GM19324 (cell line): ENCODE results near the gene STX18.
A peak's percentile ranks its signal among the peaks of the same experiment; 100 is the strongest.

Experiments
- ATAC-seq: cut with Tn5 transposase; IDR thresholded peaks from one replicate; pipeline ENCODE4 v1.9.1; 2021; ENCODE audit warnings: mild to moderate bottlenecking, moderate library complexity; ENCODE audit not compliant: unreplicated experiment, low FRiP score

The STX18 gene

DNA sequence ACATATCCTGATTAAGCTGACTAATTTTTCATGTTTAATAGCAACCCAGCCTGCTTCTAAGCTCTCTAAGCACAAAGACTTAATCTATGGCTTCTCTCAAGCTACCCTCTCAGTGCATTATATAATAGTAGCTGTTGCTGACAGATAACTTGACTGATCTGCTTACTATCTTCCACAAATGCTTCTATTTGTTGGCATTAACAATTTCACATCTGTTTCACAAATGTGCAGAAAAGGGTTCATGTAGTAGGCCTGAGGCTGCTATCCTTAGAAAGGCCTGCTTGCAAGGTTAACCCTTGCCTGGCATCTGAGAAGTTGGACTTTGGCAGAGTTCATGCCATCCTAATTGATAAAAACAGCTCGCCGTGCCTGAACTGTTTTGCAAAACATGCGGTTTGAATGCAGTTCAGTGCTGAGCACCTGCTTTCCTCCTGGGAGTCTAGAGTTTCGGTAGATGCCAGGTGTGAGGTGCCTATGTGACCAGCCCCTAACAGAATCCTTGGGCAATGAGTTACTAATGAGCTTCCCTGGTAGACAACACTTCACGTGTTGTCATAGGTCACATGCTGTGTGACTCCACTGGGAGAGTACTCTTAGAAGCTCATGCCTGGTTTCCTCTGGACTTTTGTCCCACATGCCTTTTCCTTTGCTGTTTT lies 86.5 kb downstream of the STX18 start:
- peak; percentile 96 for ATAC-seq

DNA sequence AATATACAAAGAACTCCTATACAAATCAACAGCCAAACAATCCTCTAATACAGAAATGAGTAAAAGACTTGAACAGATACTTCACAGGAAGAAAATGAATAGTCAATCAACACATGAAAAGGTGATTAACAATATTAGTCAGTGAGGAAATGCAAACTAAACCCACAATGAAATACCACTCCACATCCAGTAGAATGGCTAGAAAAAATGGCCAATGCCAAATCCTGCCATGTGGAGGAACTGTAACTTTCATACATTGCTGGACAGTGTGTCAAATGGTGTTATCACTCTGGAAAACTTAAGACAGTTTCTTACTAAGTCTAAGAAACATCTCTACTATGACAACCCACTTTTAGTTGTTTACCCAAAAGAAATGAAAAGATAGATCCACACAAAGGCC lies 95.4 kb downstream of the STX18 start:
- no peak for ATAC-seq

DNA sequence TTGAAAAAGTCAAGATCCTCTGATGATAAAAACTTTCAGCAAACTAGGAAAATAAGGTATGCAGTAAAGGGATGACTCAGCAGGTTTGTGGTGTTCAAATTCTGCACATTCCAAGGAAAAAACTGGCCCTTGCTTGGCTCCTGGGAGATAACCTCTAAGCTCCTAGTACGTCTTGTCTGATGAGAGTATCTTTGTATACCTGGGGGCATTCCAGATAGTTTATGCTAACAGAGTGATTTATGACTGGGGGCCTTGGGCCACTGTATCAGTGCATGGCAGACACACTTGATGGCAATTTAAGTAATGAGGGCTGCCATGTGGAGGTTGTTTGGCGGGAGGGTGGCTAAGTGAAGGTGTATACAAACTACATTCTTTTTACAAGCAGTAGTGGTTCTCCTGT lies 98.0 kb downstream of the STX18 start:
- no peak for ATAC-seq

DNA sequence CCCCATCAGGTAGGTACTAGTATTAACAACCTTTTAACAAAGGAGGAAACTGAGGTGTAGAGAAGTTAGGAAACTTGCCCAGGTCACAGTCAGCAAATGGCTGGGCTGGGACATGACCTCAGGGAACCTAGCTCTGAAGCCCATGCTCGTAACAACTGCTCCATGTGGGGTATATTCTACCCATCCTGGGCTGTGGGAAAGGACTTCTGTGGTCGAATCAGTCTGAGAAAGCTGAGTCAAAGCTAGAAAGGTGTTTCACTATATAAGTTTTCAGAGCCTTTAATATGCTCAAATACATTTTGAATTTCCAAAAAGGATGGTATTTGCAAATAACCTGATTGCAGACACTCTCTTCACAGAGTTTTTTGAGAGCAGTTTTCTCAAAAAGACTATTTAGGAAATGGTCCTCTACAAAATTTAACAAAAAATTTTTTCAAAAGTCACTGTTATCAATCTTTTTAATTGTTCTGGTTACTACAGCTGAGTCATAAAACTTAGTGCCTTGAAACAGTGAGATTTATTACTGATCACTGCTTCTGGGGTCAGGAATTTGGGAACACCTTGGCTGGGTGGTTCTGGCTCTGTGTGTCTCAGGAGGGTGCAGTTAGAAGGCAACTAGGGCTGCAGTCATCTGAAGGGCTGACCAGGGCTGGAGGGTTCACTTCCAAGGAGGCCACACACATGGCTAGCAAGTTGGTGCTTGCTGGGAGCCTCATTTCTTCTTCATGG lies 101.4 kb downstream of the STX18 start:
- ATAC-seq = no peak

DNA sequence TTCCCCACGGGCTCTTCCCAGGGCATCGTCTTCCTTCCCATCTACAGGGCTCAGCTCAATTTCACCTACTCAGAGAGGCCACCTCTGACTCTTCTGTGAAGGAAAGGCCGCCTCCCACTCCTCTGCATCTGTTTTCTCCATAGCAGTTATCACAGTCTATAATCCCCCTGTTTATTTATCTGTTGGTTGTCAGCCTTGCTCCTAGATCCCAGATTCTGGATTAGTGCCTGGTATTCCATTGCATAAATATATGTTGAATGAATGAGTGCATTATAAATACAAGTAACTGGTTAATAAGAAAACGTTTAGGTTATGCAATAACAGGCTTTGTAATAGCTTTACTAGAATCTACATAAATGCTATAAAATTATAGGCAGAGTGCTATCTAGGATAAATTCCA lies 102.1 kb downstream of the STX18 start:
- ATAC-seq = no peak

DNA sequence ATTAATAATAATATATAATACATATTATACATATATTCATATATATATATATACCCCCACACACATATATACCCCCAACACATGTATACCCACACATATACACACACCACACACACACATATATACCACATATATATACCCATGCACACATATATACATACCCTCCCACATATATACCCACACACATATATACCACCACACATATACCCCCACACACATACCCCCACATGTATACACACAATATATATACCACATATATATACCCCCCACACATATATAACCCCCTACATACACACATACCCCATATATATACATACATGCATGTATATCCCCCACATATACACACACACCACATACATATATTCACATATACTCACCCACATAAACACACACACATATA lies 103.0 kb downstream of the STX18 start:
- ATAC-seq = no peak

DNA sequence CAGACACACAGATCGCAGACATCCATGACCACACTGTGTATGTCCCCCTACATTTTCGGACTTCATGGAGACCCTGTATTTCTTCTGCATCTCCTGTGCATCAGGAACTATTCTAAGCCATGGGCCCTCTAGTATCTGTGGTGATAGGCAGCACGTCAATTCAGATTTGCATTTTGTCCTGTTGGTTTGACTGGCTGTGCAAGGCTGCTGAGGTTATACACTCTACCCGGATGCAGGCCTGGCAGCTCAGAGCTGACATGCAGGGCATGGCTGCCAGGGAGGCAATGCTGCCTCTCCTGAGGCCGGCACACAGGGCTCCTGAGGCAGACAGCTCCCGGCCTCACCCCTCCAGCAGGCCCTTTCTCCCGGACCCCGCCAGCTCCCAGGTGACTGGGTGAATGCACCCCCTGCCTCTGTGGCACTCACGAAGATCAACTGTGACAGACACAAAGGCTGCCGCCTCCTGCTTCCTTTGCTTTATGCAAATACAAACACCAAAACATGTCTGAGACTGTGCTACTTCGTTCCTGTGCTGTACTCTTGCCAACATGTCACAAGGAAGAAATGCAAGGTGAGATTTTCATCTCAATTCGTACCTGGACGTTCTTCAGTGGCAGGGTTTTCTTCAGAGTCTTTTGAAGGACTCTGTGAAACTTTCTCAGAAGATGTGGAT lies 103.9 kb downstream of the STX18 start:
- no peak for ATAC-seq

DNA sequence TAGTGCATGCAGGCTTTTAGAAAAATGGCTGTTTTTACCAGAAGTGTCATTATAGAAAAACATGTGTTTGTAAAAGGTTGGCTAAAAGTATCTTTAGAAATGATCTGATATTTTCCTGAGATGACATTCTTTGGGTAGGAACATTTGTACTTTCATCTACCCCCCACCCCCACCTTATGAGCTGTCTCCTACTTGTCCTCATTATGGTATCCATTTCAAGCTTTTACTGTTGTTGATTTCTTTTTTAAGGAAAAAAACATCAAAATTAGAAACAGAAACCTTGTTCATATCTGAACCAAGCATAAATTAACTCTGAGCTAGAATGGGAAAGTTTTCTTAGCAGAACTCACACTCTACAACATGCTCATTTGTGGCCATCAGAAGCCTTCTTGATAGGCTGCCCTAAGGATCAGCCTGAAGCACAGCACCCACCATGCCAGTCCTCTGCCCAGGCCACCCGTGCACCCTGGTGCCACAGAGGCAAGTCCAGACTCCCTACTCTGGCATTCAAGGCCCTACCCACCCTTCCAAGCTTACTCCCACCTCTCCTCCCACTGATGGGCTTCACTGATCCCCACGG lies 105.5 kb downstream of the STX18 start:
- no peak for ATAC-seq

DNA sequence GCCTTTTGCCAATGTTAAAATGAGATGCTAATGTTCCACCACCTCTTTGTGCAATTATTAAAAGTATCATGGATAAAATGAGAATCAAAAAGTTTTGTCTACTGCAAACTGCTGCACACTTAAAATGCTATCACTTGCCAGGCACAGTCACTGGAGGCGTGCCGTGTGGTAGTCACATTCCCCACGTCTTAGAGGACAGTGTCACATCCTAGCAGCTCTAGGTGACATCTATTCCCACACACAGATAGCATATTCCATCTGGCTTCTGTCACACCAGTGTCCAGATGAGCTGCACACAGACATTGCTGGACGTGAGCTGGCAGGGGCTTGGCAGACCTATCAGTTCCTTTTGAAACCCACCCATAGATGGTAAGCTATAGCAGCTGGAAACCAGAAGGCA lies 107.9 kb downstream of the STX18 start:
- no peak for ATAC-seq

DNA sequence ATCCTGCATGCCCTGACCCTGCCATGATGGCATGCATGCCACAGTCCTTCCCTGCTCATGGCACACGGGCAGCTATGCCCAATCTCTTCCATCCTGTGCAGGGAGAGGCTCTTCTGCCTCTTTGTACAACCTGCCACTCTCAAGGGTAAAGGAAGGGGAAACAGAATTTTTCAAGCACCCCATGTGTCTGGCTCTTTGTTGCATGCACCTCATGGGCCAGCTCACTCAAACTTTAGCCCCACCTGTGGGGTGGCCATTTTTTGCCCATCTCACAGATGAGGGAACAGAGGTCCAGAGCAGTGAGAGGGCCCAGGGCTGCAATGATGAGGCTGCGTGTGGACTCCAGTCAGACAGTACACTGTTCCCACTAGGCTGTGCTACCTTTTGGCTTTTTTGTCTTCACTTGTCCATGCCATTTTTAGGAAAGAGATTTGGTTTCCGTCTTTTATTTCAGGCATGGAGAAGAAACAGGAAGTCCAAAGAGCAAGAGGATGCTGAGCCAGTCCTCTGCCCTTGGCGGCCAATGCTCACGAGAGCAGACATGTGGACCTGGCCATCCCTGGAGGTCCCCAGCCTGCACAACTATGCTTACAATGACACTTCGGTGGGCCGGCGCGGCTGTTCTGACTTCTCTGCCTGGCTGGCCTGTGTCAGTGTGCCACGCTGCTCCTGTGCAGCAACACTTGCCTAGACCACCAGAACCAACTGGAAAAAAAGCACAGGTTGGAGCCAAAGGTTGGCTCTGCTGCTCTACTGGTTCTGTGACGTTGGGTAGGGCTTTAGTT lies 109.3 kb downstream of the STX18 start:
- no peak for ATAC-seq

DNA sequence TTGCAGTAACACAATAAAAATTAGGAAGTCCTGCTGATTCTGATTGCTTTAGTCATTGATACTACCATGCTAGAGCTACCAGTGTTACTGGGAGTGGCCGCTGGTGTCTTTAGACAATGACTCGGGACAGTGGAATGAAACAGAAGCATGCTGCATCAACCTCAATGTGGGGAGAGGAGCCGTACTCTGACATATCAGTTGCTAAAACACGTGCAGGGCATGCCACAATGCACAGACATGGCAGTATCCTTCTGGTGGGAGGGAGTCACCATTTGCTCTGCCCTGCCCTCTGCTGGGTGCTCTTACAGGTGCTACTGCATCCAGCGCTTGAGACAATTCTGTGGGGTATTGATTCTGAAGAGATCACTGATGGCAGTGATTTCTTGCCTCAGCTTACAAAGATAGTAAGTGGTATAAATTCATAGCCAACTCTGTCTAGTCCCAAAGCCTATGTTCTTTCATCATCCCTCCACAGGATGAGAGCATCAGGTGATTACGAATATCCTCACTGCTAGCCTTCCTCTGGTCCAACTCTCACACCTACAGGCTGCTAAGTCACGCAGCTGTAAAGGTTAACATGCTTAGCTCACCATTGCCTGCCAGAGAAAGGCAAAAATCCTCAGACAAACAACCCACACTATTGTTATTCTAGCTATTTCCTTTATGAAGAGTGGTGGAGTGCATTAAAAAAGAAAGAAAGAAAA lies 111.2 kb downstream of the STX18 start:
- peak; percentile 67 for ATAC-seq

DNA sequence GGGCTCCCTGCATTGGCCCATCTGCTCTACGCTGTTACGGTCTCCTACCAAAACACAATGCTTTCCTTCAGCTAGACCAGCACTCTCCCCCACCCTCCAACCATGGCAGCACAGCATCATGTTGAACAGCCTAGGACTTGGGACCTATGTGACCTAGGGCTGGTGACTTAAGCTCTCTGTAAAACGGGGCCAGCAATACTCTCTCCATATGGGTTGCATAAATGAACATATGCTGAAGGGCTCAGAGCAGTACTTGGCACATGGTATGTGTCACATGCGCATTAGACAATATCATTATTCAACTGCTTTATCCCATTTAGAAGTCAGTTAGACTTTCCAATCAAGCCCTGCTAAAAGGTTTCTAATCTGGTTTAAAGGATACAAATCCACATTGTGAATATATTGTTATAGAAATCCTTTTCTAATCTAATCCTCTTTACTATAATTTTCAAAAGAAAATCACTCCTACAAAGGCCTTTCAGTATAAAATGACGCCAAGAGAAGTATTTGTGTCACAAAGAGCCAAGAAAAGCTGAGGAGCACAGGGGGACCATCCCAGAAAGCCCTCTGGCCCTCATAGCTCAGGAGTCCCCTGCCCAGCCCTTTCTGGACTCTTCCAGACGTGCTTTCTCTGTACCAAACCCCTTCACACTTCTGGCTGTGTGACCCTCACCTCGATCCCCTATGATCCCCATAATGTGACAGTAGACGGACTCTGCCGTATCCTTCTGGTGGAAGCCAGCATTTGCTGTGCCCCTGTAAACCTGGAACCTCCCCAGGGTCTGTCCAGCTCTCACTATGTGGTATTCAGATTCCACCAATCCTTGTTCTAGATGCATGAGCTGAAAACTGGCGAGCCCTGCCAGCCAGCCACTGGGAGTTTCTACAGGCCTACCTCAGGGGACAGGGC lies 112.6 kb downstream of the STX18 start:
- ATAC-seq = no peak

DNA sequence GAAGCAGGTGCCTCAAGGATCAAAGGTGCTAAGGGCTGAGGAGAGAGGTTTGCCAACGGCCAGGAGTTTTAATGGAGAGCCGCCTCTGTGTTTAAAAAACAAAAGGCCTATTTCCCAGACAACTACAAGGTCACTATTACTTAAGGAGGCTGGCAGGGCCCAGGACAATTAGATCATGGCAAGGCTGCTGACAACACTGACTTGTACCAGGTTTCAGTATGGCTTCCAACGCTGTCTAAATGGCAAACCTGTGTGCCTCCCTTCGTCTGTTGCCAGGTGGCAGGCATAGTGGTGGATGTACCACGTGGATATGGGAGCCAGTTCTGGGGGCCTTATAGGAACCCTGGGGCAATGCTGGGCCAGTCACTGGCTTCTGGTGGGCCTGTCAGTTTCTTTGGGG lies 114.0 kb downstream of the STX18 start:
- no peak for ATAC-seq

DNA sequence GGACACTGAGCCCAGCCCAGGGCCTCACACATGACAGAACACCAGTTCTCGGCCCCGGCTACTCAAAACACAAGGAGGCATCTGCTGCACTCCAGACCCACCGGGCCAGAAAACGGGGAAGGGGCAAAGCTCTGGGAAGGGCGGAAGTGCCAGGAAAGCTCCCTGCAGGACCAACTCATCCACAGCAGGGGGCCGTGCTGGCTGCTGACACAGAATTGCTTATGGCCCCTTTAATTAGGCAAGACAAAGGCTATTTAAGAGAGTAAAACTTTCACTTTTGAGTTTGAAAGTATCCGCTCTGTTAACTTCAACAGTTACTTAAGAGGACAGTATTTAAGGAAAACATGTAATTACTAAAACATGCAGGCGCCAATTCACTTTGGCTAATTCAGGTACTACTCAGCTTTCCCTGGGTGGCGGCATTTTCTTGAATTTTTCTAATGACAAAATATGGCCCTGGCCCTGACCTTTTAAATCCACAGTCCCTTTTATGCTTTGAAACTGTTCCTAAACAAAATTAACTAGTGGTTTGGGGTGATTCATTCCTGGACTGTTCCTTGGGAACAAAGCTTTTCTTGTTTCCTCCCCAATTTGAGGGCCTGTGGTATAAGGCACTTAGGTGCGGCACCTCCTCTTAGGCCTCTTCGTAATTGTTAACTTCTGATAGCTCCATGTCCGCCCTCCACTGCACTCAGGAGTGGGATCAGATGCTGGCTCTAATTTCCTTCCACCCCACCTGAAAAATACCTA lies 114.6 kb downstream of the STX18 start:
- no peak for ATAC-seq

DNA sequence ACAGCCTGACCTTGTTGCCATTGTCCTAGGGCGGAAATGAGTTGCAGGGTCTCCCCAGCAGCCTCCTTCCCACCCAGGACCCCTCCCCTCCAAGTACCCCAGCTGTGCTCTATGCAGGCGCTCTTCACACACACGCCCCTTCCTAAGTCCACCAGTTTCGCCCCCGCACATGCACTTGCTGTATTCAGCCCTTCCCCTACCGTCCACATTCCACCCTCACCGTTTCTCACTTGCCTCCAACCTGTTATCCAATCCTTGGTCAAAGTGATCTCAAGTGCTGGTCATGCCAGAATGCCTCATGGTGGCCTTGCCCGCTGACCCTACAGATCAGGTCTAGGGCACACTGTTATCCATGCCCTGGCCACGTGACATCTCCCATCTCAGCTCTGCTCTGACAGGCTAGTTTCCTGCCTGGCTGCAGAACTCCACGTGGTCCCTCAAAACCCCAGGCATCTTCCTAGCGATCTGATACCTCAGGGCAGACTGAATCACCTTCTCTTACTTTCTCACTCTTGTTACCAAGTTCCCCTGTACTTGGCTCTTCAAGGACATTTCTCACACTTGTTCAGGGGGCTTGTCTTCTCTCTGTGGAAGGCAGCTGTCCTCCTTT lies 115.2 kb downstream of the STX18 start:
- ATAC-seq = no peak

DNA sequence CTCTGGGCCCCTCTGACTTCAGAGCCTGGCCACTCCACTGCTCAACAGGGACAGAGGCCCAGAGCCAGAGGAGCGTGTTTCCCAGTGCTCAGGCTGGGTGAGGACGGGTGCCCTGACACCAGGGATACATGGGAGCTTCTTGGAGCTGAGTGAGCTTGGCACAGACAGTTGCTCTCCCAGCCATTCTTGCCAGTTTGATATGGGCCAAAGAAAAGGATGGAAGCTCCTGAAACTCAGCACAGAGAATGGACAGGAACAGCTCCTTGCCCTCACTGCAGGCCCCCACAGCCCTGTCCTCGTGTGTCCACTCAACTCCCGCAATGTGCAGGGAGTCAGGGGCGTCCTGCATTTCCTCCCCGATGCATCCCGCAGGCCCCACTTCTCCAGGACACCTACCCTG lies 116.2 kb downstream of the STX18 start:
- ATAC-seq = no peak

DNA sequence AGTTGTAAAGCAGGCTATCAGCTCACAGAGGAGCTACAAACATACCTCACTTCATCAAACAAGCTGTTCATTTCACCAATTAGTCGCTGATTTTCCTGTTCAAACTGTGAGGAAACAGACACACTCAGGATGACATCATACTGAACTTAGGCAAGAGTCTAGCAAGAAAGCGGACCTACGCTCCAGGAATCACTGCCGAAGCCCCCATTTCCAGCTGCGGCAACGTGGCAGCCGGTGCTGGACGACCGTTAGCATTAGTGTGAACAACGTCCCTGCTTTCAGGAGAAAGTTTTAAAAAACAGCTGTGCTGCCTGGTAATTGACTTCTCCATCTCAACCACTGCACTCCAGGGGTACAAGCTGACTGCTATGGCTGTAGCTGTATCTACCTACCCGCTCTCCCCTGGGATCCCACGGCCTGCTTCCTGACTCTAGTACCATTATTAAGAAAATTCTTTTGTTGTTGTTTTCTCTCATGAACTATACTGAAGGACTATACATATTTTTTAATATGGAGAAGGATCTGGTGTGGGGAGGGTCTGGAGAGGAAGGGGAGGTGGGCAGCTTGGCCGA lies 116.6 kb downstream of the STX18 start:
- ATAC-seq = no peak
